Suppressor macrophage treated with lipopolysaccharide for 1 hour (primary cell): ENCODE results near the gene TUBB4A.
A peak's percentile ranks its signal among the peaks of the same experiment; 100 is the strongest.

Experiments
- DNase-seq, 3 donors: peaks; one replicate each; pipeline ENCODE4 v3.0.0-alpha.2; 2020 to 2022

Gene TUBB4A

GRCh38 chr19:6465663-6466062 is 36.4 kb downstream of the TUBB4A start:
- no peak for DNase-seq

- DNase-seq, result no peak
Measured at GRCh38 chr19:6465006-6465405, 37.1 kb downstream of the TUBB4A start.

GRCh38 chr19:6464070-6464873 is 37.8 kb downstream of the TUBB4A start, which contains the start of gene CRB3:
Gene CRB3, plus strand, starts transcription at chr19:6464271. Its CDS starts 431 bp downstream, at chr19:6464702.
- no peak for DNase-seq

- peak; percentile 93 to 96 (median 94) for DNase-seq
Measured at GRCh38 chr19:6460099-6460884, 41.8 kb downstream of the TUBB4A start.

GRCh38 chr19:6459262-6460098 is 42.6 kb downstream of the TUBB4A start, which contains the start of gene SLC25A23:
Gene SLC25A23, minus strand, starts transcription at chr19:6459792. Its CDS starts 164 bp downstream, at chr19:6459628.
- peak; percentile 39 to 68 (median 47) for DNase-seq

GRCh38 chr19:6458695-6459261 is 43.3 kb downstream of the TUBB4A start:
- no peak for DNase-seq

GRCh38 chr19:6457958-6458694 is 44.0 kb downstream of the TUBB4A start:
- no peak for DNase-seq

GRCh38 chr19:6455924-6456323 is 46.2 kb downstream of the TUBB4A start:
- no peak for DNase-seq

GRCh38 chr19:6453951-6454565 is 48.1 kb downstream of the TUBB4A start:
- no peak for DNase-seq

GRCh38 chr19:6452899-6453298 is 49.2 kb downstream of the TUBB4A start:
- no peak for DNase-seq

GRCh38 chr19:6452223-6452614 is 49.9 kb downstream of the TUBB4A start:
- no peak for DNase-seq

- DNase-seq, result no peak
Measured at GRCh38 chr19:6451583-6452222, 50.4 kb downstream of the TUBB4A start.

- DNase-seq, result peak in 2 of 3 donors; percentile 22 to 37
Measured at GRCh38 chr19:6450166-6450565, 51.9 kb downstream of the TUBB4A start.

- no peak for DNase-seq
Measured at GRCh38 chr19:6448045-6448444, 54.1 kb downstream of the TUBB4A start.

GRCh38 chr19:6446452-6446851 is 55.7 kb downstream of the TUBB4A start:
- no peak for DNase-seq
